HL-60 (cell line): ENCODE data around the gene RBFOX2.

Source experiments
- DNase-seq, 2 experiments: peaks; one replicate each; pipeline ENCODE4 v3.0.0-alpha.2; 2010 to 2020; ENCODE audit warnings: low read depth in 1 of 2, low spot score in 1 of 2
- H3K27ac ChIP-seq: fragments of 250-450 bp; sonication (Bioruptor Pico); replicated peaks from 2 replicates; pipeline ENCODE4 v1.5.1; 2020; ENCODE audit warnings: mild to moderate bottlenecking, moderate library complexity
- H3K27me3 ChIP-seq: fragments of 250-450 bp; sonication (Bioruptor Pico); 2 replicates; pipeline ENCODE4 v1.5.1; 2021; ENCODE audit warnings: mild to moderate bottlenecking, moderate library complexity; ENCODE audit not compliant: insufficient read depth, poor library complexity, severe bottlenecking
- H3K4me3 ChIP-seq: replicated peaks from 2 replicates; pipeline ENCODE4 v1.5.1; 2011; ENCODE audit warnings: mild to moderate bottlenecking, control low read depth, low read length; ENCODE audit not compliant: insufficient read depth
- CTCF ChIP-seq: IDR thresholded peaks from one replicate; pipeline ENCODE4 v1.5.1; 2011; ENCODE audit warnings: low read length, control low read depth, inconsistent platforms; ENCODE audit not compliant: insufficient read depth
- GABPA ChIP-seq: IDR thresholded peaks from 2 replicates; pipeline ENCODE4 v1.6.1; 2012; ENCODE audit warnings: low read depth
- POLR2AphosphoS5 ChIP-seq: IDR thresholded peaks from 2 replicates; pipeline ENCODE4 v1.6.1; 2012; ENCODE audit warnings: low read depth
- REST ChIP-seq: IDR thresholded peaks from 2 replicates; pipeline ENCODE4 v1.6.1; 2012; ENCODE audit warnings: low read depth; ENCODE audit not compliant: insufficient replicate concordance
- SPI1 ChIP-seq: IDR thresholded peaks from 2 replicates; pipeline ENCODE4 v1.6.1; 2012; ENCODE audit warnings: low read depth, mild to moderate bottlenecking, borderline replicate concordance

The RBFOX2 gene

GRCh38 chr22:35921777-35922176 is 106.8 kb downstream of the RBFOX2 start:
- Histone ChIP-seq H3K27ac (no peak overlapping the region), H3K27me3 (no peaks in the 10 kb centered on the region), H3K4me3 (no peak overlapping the region)
- peak in 1 of 2 experiments; percentile 19 for DNase-seq
- TF ChIP-seq SPI1 (0 out of 2 replicates have a peak, but pooled peaks have one; percentile 20), CTCF (peak; percentile 27), GABPA (no peak)

- TF ChIP-seq GABPA (no peak), REST (no peak), SPI1 (no peak), POLR2AphosphoS5 (no peak), CTCF (no peak)
- DNase-seq, result no peak
- H3K27me3 ChIP-seq, result no peaks in the 10 kb centered on the region
- no peak overlapping the region for H3K4me3 ChIP-seq
- no peak overlapping the region for H3K27ac ChIP-seq
Measured at GRCh38 chr22:35921044-35921443, 107.6 kb downstream of the RBFOX2 start.

- Histone ChIP-seq H3K4me3 (no peak overlapping the region), H3K27me3 (peaks cover 12% of the 10 kb centered on the region), H3K27ac (no peak overlapping the region)
- DNase-seq, result no peak
- no peak for TF ChIP-seq GABPA
- TF ChIP-seq POLR2AphosphoS5, result no peak
- no peak for TF ChIP-seq SPI1
- no peak for TF ChIP-seq REST
- no peak for TF ChIP-seq CTCF
Measured at GRCh38 chr22:35919002-35919542, 109.6 kb downstream of the RBFOX2 start.

GRCh38 chr22:35918456-35918855 is 110.2 kb downstream of the RBFOX2 start:
- DNase-seq, result no peak
- no peak overlapping the region for H3K4me3 ChIP-seq
- TF ChIP-seq GABPA (no peak), SPI1 (no peak), REST (no peak), POLR2AphosphoS5 (no peak), CTCF (no peak)
- H3K27me3 ChIP-seq, result peaks cover 16% of the 10 kb centered on the region
- no peak overlapping the region for H3K27ac ChIP-seq
